Trophoblast cell (in vitro differentiated cells and primary cell): ENCODE measurements around the gene IL1RAPL2.
A peak's percentile ranks its signal among the peaks of the same experiment; 100 is the strongest.

Source experiments
- DNase-seq, 2 donors: peaks; one replicate each; pipeline ENCODE4 v3.0.0-alpha.2; 2016
- H2AFZ ChIP-seq: 2 replicates; pipeline ENCODE4 v1.6.1; 2013; ENCODE audit warnings: low read length, moderate library complexity, mild to moderate bottlenecking; ENCODE audit not compliant: insufficient read depth, poor library complexity
- H2AK5ac ChIP-seq: 2 replicates; pipeline ENCODE4 v1.6.1; 2013; ENCODE audit warnings: mild to moderate bottlenecking, low read length
- H2BK120ac ChIP-seq: 2 replicates; pipeline ENCODE4 v1.6.1; 2013; ENCODE audit warnings: low read length, mild to moderate bottlenecking, moderate library complexity; ENCODE audit not compliant: insufficient read depth, poor library complexity
- H2BK12ac ChIP-seq: 2 replicates; pipeline ENCODE4 v1.6.1; 2013; ENCODE audit warnings: mild to moderate bottlenecking, low read length, moderate library complexity
- H2BK5ac ChIP-seq: 2 replicates; pipeline ENCODE4 v1.6.1; 2013; ENCODE audit warnings: low read length, low read depth, moderate library complexity, mild to moderate bottlenecking; ENCODE audit not compliant: poor library complexity
- H3K14ac ChIP-seq: 2 replicates; pipeline ENCODE4 v1.6.1; 2013; ENCODE audit warnings: mild to moderate bottlenecking, low read length
- H3K18ac ChIP-seq: 2 replicates; pipeline ENCODE4 v1.6.1; 2013; ENCODE audit warnings: mild to moderate bottlenecking, low read length
- H3K23ac ChIP-seq: 2 replicates; pipeline ENCODE4 v1.6.1; 2013; ENCODE audit warnings: low read length
- H3K27ac ChIP-seq: 2 replicates; pipeline ENCODE4 v1.5.1; 2013; ENCODE audit warnings: low read depth, mild to moderate bottlenecking, inconsistent platforms, low read length, moderate library complexity
- H3K27me3 ChIP-seq: 2 replicates; pipeline ENCODE4 v1.6.1; 2013; ENCODE audit warnings: inconsistent platforms, mild to moderate bottlenecking, low read length, moderate library complexity; ENCODE audit not compliant: insufficient read depth
- H3K36me3 ChIP-seq, 2 experiments: 1 replicate in 1 of 2; 2 replicates in 1 of 2; pipeline ENCODE4 v1.6.1; 2013; ENCODE audit warnings: low read length in 2 of 2, mild to moderate bottlenecking in 2 of 2, moderate library complexity in 1 of 2; ENCODE audit not compliant: insufficient read depth in 2 of 2, control insufficient read depth in 1 of 2
- H3K4ac ChIP-seq: 2 replicates; pipeline ENCODE4 v1.6.1; 2013; ENCODE audit warnings: low read depth, mild to moderate bottlenecking, low read length, moderate library complexity
- H3K4me1 ChIP-seq, 2 experiments: 1 replicate in 1 of 2; 2 replicates in 1 of 2; pipeline ENCODE4 v1.6.1; 2013; ENCODE audit warnings: low read length in 2 of 2, mild to moderate bottlenecking in 2 of 2, moderate library complexity in 1 of 2; ENCODE audit not compliant: insufficient read depth in 2 of 2, control insufficient read depth in 1 of 2
- H3K4me2 ChIP-seq: 2 replicates; pipeline ENCODE4 v1.6.1; 2013; ENCODE audit warnings: inconsistent platforms, mild to moderate bottlenecking, low read length, moderate library complexity
- H3K4me3 ChIP-seq: 2 replicates; pipeline ENCODE4 v1.5.1; 2013; ENCODE audit warnings: mild to moderate bottlenecking, low read depth, low read length, inconsistent platforms
- H3K79me1 ChIP-seq: one replicate; pipeline ENCODE4 v1.6.1; 2013; ENCODE audit warnings: low read length
- H3K79me2 ChIP-seq: 2 replicates; pipeline ENCODE4 v1.6.1; 2013; ENCODE audit warnings: low read length, mild to moderate bottlenecking; ENCODE audit not compliant: control insufficient read depth, insufficient read depth, poor library complexity
- H3K9ac ChIP-seq: 2 replicates; pipeline ENCODE4 v1.6.1; 2013; ENCODE audit warnings: mild to moderate bottlenecking, low read length
- H3K9me3 ChIP-seq: 2 replicates; pipeline ENCODE4 v1.6.1; 2013; ENCODE audit warnings: low read depth, mild to moderate bottlenecking, control low read depth, inconsistent platforms, low read length; ENCODE audit not compliant: insufficient read depth
- H4K12ac ChIP-seq: 2 replicates; pipeline ENCODE4 v1.6.1; 2013; ENCODE audit warnings: low read depth, mild to moderate bottlenecking, low read length, moderate library complexity
- H4K8ac ChIP-seq: 2 replicates; pipeline ENCODE4 v1.6.1; 2013; ENCODE audit warnings: low read depth, mild to moderate bottlenecking, low read length, moderate library complexity
- H4K91ac ChIP-seq: one replicate; pipeline ENCODE4 v1.6.1; 2013; ENCODE audit warnings: low read depth, mild to moderate bottlenecking, low read length, moderate library complexity
- WGBS: extraction: QIAGEN DNeasy Blood & Tissue Kit; methylation state at CpG from one replicate; pipeline ENCODE4 v1.1.7; 2013; ENCODE audit warnings: missing lambda C conversion rate; ENCODE audit not compliant: insufficient read length, insufficient coverage; ENCODE audit errors: extremely low coverage; 5-methylcytosine and 5-hydroxymethylcytosine counted together

Gene IL1RAPL2

GRCh38 chrX:105150036-105150435, 584.0 kb downstream of the IL1RAPL2 start:
- no CpG with 5 or more reads among the region's 1 CpG for WGBS
- Histone ChIP-seq H3K4me3 (no peak overlapping the region), H3K4ac (no peak overlapping the region), H2BK5ac (no peak overlapping the region), H3K27ac (no peak overlapping the region), H2AK5ac (no peak overlapping the region), H3K4me1 (no peaks in the 10 kb centered on the region), H3K27me3 (no peaks in the 10 kb centered on the region), H2BK120ac (no peak overlapping the region), H3K18ac (no peak overlapping the region), H3K9me3 (no peaks in the 10 kb centered on the region), H3K4me2 (no peak overlapping the region), H3K14ac (no peak overlapping the region), H3K79me2 (no peaks in the 10 kb centered on the region), H4K12ac (no peak overlapping the region), H3K23ac (no peak overlapping the region), H3K79me1 (no peaks in the 10 kb centered on the region), H3K9ac (no peak overlapping the region), H2AFZ (no peak overlapping the region), H4K8ac (no peak overlapping the region), H2BK12ac (no peak overlapping the region), H3K36me3 (no peaks in the 10 kb centered on the region), H4K91ac (no peak overlapping the region)
- DNase-seq = no peak

DNA sequence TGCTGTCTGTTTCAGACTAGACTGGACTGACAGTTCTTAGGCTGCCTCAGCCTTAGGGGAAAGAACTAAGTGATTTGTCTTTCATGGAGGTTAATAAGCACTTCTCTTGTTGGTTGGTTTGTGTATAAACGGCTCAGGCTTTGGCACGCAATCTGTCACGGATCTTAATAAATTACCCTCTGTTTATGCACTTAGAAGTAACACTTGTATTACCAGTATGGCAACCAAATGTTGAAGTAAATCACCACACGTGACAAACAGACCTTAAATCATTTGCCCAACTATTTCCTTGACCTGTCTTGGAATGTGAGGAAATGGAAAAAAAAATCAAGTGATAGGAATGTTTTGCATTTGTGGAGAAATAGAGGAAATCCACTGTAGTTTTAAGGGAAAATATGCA, 584.6 kb downstream of the IL1RAPL2 start:
- no peak overlapping the region for H2AK5ac ChIP-seq
- H3K27me3 ChIP-seq = no peaks in the 10 kb centered on the region
- H3K79me2 ChIP-seq = no peaks in the 10 kb centered on the region
- no peaks in the 10 kb centered on the region for H3K79me1 ChIP-seq
- H2AFZ ChIP-seq = no peak overlapping the region
- H2BK5ac ChIP-seq = no peak overlapping the region
- H3K36me3 ChIP-seq = no peaks in the 10 kb centered on the region
- H3K4me1 ChIP-seq = no peaks in the 10 kb centered on the region
- no peak overlapping the region for H3K23ac ChIP-seq
- no peak overlapping the region for H2BK12ac ChIP-seq
- no peak overlapping the region for H4K12ac ChIP-seq
- no peak overlapping the region for H3K18ac ChIP-seq
- H2BK120ac ChIP-seq = no peak overlapping the region
- no peak overlapping the region for H3K4me2 ChIP-seq
- no peak overlapping the region for H3K9ac ChIP-seq
- no CpG with 5 or more reads among the region's 4 CpGs for WGBS
- H4K8ac ChIP-seq = no peak overlapping the region
- no peak overlapping the region for H3K4me3 ChIP-seq
- H3K4ac ChIP-seq = no peak overlapping the region
- no peak for DNase-seq
- no peak overlapping the region for H4K91ac ChIP-seq
- H3K14ac ChIP-seq = no peak overlapping the region
- no peaks in the 10 kb centered on the region for H3K9me3 ChIP-seq
- no peak overlapping the region for H3K27ac ChIP-seq

DNA sequence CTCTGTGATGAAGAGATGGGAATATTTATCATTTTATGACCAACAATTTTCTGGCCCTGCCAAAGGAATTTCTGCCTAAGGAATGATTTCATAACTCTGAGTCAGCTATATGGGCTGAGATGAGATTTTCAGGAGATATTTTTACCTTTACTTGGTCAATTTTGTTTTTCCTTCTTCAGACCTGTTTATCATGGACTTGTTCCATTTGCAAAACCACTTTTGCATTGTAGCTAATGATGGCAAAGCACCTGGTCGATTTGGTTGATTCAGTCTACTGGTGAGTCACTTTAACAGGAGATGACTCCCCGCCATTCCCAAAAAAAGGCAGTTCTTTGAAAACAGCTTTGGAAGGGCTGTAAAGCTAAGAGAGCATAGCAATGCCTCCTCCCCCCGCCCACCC, 601.2 kb downstream of the IL1RAPL2 start:
- Histone ChIP-seq H2AFZ (no peak overlapping the region), H4K91ac (no peak overlapping the region), H3K4me1 (no peaks in the 10 kb centered on the region), H3K79me1 (no peaks in the 10 kb centered on the region), H3K23ac (no peak overlapping the region), H3K36me3 (no peaks in the 10 kb centered on the region), H3K18ac (no peak overlapping the region), H3K4me3 (no peak overlapping the region), H2BK5ac (no peak overlapping the region), H3K9ac (no peak overlapping the region), H3K27me3 (no peaks in the 10 kb centered on the region), H2AK5ac (no peak overlapping the region), H4K8ac (no peak overlapping the region), H3K4ac (no peak overlapping the region), H2BK12ac (no peak overlapping the region), H3K4me2 (no peak overlapping the region), H2BK120ac (no peak overlapping the region), H3K9me3 (no peaks in the 10 kb centered on the region), H3K79me2 (no peaks in the 10 kb centered on the region), H3K14ac (no peak overlapping the region), H4K12ac (no peak overlapping the region), H3K27ac (no peak overlapping the region)
- no CpG with 5 or more reads among the region's 3 CpGs for WGBS
- DNase-seq = peak; percentile 23 to 75

DNA sequence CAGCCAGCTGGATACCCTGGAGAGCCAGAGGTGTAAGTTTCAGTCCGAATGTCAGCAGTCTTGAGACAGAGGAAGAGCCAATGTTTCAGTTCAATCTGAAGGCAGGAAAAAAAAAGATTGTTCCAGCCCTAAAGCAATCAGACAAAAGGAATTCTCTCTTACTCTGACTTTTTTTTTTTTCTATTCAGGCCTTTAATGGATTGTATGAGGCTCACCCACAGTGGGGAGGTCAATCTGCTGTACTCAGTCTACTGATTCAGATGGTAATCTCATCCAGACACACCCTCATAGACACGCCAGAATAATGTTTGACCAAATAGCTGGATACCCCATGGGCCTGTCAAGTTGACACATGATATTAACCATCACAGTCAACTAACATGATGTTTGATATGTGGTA, 602.6 kb downstream of the IL1RAPL2 start:
- no CpG with 5 or more reads among the region's 2 CpGs for WGBS
- H3K18ac ChIP-seq = no peak overlapping the region

More for the DNA sequence above, 602.6 kb downstream of the IL1RAPL2 start:
- Histone ChIP-seq H3K27me3 (no peaks in the 10 kb centered on the region), H3K79me2 (no peaks in the 10 kb centered on the region), H2AFZ (no peak overlapping the region), H4K91ac (no peak overlapping the region), H3K23ac (no peak overlapping the region), H3K36me3 (no peaks in the 10 kb centered on the region), H4K8ac (no peak overlapping the region), H2BK5ac (no peak overlapping the region), H3K4ac (no peak overlapping the region), H3K9ac (no peak overlapping the region), H3K27ac (no peak overlapping the region), H3K14ac (no peak overlapping the region), H3K4me3 (no peak overlapping the region), H3K9me3 (no peaks in the 10 kb centered on the region), H2AK5ac (no peak overlapping the region), H2BK120ac (no peak overlapping the region), H3K4me2 (no peak overlapping the region), H2BK12ac (no peak overlapping the region), H3K4me1 (no peaks in the 10 kb centered on the region), H3K79me1 (no peaks in the 10 kb centered on the region), H4K12ac (no peak overlapping the region)
- no peak for DNase-seq
